GM13977 (cell line): Measurements from ENCODE around the gene GALNT9.

ENCODE experiments used
- DNase-seq: peaks from one replicate; pipeline ENCODE4 v3.0.0; 2012; ENCODE audit warnings: low spot score
- in situ Hi-C: fragments of 300-500 bp; cut with MboI; formaldehyde crosslinking; loops from one replicate; pipeline ENCODE4 v1.12.0; 2022; ENCODE audit warnings: low sequenced_read_pairs, low pct_unique_long_range_greater_than_20kb, mixed read lengths, inconsistent platforms; ENCODE audit not compliant: unreplicated experiment
- TF ChIP-seq, protein P1 (sequence below): IDR thresholded peaks from 2 replicates; pipeline ENCODE4 v1.5.1; 2012; ENCODE audit warnings: mild to moderate bottlenecking, control low read depth; ENCODE audit not compliant: insufficient read depth; ENCODE audit errors: extremely low read depth, missing control alignments

Gene GALNT9

DNA sequence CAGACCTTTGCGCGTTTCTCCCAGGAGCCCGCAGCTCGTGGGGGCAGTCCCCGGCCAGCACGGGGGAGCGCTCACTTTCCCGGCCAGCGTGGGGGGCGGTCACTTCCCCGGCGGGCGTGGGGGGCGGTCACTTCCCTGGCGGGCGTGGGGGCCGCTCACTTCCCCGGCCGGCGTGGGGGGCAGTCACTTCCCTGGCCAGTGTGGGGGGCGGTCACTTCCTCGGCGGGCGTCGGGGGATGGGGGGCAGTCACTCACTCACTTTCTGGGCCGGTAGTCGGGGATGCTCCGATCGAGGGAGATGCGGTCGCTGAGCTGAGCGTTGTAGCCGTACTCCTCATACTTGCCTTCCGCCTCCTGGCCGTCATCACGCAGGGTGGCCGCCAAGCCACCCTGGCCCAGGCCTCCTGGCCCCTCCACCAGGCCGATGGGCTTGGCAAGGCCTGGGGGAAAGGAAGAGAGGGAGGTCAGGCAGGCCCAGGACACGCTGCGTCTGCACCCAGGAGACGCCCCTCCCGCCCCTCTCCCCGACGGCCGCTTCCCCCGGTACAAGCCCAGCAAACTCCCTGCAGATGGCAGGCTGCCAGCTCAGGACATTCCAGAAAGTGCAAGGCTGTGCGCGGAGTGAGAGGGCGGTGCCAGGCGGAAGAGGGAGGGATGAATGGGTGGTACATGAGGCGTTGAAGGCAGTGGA is 43.3 kb downstream of the GALNT9 start:
- DNase-seq, result no peak
- in situ Hi-C loops, result no loop called here
- TF ChIP-seq, protein P1, sequence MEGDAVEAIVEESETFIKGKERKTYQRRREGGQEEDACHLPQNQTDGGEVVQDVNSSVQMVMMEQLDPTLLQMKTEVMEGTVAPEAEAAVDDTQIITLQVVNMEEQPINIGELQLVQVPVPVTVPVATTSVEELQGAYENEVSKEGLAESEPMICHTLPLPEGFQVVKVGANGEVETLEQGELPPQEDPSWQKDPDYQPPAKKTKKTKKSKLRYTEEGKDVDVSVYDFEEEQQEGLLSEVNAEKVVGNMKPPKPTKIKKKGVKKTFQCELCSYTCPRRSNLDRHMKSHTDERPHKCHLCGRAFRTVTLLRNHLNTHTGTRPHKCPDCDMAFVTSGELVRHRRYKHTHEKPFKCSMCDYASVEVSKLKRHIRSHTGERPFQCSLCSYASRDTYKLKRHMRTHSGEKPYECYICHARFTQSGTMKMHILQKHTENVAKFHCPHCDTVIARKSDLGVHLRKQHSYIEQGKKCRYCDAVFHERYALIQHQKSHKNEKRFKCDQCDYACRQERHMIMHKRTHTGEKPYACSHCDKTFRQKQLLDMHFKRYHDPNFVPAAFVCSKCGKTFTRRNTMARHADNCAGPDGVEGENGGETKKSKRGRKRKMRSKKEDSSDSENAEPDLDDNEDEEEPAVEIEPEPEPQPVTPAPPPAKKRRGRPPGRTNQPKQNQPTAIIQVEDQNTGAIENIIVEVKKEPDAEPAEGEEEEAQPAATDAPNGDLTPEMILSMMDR, result no peak

DNA sequence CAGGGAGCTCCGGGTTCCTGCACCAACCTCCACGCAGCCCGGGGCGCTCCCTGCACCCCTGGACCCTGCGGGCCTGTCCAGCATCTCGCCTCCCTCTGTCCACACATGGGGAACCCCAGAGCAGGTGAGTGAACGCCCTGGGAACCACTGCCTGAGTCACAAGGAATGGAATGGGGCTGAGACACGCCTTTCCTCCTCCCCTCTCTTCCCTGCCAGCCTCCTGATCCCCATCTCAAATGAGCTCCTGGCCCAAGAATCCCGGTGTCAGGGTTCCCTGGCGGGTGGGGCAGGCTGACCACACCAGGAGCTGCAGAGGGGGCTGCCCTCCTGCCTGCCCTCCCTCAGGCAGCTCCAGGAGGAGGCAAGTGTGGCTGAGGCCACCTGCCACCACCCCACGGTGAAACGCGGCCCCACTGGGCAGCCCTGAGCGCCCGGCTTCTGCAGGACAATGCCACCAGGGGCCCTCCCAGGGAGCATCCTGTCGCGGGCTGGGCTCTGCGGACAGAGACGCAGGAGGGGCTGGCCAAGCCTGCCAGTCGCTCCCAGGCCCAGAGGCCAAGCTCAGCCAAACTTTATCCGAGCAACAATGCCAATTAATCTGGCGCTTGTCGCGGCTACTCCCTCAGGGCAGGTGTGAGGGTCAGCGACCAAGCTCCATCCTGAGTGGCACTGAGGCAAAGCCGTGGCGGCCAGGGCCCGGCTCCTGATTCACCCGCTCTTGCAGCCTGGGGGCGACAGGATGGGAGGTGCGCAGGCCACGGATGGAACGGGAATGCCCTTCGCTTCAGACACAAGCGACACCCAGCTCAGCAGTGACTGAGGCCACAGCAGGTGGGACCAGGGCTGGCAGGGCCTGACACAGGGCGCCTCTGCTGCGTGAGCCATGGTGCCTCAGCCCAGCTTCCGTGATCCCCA is 44.3 kb downstream of the GALNT9 start:
- TF ChIP-seq, protein P1, result no peak
- in situ Hi-C loops, result no loop called here

DNA sequence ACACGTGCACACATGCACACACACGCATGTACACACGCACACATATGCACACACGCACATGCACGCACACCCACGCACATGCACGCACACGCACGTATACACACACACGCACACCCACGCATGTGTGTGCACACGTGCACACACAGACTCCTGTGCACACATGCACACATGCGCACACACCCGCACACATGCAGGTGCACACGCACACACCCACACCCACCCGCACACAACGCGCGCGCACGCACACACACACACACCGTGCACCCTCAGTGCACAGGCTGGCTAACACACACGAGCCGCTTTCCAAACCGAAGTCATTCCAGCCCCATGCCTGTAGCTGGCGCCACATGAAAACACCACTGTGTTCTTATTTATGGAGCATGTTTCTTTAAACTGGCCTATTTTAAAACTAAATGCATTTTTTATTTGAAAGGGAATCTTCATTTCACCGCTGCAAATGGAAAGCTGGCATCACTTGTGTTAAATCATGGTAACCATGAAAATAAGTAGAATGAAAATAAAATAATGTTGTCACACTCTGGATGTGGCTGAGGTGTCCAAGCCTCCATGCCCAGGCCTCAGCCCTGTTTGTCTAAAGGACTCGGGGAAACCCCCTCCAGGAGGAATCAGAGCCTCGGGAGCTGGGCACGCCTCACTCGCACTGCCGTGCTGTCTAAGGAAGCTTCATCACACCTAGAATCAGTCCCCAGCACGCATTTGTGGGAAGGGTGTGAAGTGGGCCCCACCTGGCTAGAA is 45.1 kb downstream of the GALNT9 start:
- DNase-seq, result no peak
- in situ Hi-C loops, result no loop called here
- TF ChIP-seq, protein P1, result no peak

More for the DNA sequence above, 44.3 kb downstream of the GALNT9 start:
- DNase-seq, result no peak

DNA sequence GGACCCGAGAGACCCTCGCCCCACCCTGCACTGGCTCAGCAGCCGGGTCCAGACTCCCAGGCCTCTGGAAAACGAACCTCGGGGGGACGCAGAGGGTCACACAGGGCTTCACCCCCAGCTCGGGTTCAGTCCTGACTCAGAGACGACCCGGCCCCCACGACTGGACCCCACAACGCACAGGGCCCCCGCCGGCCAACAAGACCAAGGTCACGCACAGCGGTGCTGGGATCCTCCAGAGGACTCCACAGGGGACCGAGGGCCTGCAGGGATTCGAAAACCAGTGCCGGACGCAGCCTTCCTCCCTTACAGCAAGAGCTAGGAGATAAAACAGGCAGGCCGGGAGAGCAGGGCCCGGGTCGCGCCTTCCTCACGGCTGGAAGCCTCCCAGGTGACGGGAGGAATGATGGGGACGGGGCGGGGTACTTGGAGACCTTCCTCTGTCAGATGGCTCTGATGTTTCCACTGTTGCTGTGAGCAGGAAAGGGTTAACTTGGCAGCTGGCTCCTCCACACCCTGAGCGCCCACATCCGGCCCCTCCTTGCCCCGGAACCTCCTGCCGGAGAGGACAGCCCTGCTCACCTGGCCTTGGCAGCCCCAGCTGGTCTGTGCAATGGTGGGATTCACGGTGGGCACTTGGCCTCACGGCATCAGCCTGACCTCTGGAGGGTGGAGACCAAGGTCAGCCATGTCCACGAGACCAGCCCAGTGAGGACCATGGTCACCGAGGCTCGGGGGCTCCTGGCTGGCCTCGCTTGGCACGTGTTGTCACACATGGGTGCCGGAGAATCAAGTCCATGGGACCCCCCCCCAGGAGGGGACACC is 46.2 kb downstream of the GALNT9 start:
- in situ Hi-C loops, result no loop called here
- DNase-seq, result no peak
- TF ChIP-seq, protein P1, result no peak

DNA sequence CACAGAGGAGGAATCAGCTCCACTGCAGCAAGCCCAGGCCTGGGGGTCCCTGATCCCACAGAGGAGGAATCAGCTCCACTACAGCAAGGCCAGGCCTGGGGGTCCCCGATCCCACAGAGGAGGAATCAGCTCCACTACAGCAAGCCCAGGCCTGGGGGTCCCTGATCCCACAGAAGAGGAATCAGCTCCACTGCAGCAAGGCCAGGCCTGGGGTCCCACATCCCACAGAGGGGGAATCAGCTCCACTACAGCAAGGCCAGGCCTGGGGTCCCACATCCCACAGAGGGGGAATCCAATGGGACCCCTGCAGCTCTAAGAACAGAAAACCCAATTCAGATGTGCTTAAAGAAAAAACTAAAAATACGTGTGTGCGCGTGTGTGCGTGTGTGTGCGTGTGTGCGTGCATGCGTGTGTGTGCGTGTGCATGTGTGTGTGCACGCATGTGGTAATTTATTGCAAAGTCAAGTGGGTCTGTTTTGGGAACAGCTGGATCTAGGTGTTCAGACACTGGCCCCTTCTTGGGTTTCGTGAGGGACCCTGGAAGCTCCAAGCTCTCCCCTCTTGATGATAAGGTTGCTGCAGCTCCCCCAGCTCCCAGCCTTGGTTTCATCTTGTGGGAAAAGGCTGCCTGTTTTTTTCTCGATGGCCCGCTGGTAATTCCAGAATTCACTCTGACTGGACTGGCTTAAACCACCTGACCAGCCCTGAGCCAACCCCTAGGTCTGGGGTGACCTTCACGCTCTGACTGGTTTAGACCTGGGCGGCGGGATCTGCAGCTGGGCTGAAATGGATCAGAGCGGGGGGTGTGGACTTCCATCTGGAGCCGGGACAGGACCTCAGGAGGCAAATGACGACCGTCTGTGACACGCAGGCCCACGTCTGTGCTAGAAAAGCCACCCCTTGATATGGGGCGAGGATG is 47.1 kb downstream of the GALNT9 start:
- TF ChIP-seq, protein P1, result no peak
- in situ Hi-C loops, result no loop called here
- DNase-seq, result no peak
